GM18520 (cell line): ENCODE measurements around the gene TSC22D2.
"Not testable (repeated sequence)": the region's sequence is repeated elsewhere in the genome, so short reads cannot be mapped to it uniquely, and the experiment has no call there.

ENCODE experiments used
- ATAC-seq: cut with Tn5 transposase; IDR thresholded peaks from one replicate; pipeline ENCODE4 v1.9.1; 2021; ENCODE audit not compliant: unreplicated experiment

The TSC22D2 gene

GRCh38 chr3:150446470-150446977 lies 38.4 kb downstream of the TSC22D2 start:
- no peak for ATAC-seq

DNA sequence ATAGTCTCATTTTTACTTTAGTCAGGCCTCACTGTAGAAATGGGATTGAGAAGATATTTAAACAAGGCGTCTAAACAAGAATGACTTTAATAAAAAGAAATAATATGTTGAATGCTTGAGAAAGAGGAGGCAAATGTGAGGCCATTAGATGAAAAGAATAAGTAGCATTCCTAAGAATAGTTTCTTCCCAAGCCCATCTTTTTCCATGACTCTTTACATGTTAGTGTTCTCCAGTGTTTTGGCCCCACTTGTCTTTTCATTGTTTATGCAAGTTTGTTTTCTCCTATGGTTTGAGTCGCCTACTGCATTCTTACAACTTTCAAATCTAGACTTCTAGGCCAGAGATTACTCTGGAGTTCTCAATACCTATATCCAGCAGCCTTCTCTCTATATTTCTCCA lies 39.0 kb downstream of the TSC22D2 start:
- no peak for ATAC-seq

- ATAC-seq: no peak
Measured at GRCh38 chr3:150447631-150448465, 39.8 kb downstream of the TSC22D2 start.

- no peak for ATAC-seq
Measured at GRCh38 chr3:150449169-150449721, 41.1 kb downstream of the TSC22D2 start.

- ATAC-seq: no peak
Measured at GRCh38 chr3:150450916-150451315, 42.8 kb downstream of the TSC22D2 start.

DNA sequence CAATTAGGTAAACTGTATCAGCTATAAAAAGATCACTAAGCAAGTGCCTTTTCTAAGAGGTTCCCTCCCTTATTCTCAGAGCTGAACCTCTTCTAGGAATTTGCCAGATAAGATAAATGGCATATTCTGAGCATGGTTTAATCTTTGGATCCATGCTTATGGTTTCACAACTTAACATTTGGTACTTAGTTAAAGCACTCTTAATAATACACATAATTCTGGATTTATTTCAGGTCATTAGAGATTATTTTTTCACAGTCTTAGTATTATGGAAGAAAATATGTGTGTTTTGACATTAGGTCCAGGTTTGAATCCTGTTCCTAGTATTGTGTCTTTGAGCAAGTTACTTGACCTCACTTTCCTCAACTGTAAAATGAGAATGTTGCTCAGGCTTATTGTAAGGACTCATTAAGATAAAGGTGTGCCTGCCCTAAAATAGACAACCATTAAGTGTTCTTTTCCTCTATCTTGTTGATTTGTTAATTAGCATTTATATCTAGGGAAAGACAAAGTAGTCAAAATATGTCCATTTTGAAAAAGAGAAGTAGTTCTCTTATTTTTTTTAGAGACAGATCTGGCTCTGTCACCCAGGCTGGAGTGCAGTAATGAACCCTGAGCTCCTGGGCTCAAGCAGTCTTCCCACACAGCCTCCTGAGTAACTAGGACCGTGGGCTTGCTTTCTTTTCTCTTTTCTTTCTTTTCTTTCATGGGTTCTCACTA lies 43.4 kb downstream of the TSC22D2 start:
- ATAC-seq: no peak

GRCh38 chr3:150453353-150453752 lies 45.3 kb downstream of the TSC22D2 start:
- ATAC-seq: no peak

DNA sequence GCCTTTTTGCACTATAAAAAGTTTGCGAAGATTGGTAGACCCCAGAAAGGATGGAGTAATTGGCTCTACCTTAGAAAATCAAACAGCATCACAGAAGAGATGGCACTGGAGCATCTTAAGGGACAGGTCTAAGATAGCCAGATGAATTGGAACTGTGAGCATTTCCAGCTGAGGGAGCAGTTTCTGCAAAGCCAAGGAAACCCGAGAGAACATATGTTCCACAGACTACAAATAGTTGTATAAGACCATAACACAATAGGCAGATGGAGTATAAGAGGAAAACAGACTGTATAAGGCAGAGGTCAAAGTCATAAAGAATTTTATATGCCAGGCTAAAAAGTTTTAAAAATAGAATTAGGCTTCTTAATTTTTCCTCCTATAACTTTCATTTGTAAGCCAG lies 46.0 kb downstream of the TSC22D2 start:
- ATAC-seq: no peak

GRCh38 chr3:150454622-150455021 lies 46.5 kb downstream of the TSC22D2 start:
- ATAC-seq: no peak

GRCh38 chr3:150455341-150455740 lies 47.2 kb downstream of the TSC22D2 start:
- no peak for ATAC-seq

GRCh38 chr3:150458001-150458400 lies 49.9 kb downstream of the TSC22D2 start:
- no peak for ATAC-seq

GRCh38 chr3:150460484-150460883 lies 52.4 kb downstream of the TSC22D2 start:
- ATAC-seq: no peak

- ATAC-seq: no peak
Measured at GRCh38 chr3:150461399-150461798, 53.3 kb downstream of the TSC22D2 start.

- ATAC-seq: no peak
Measured at GRCh38 chr3:150462108-150462507, 54.0 kb downstream of the TSC22D2 start.

GRCh38 chr3:150464684-150465083 lies 56.6 kb downstream of the TSC22D2 start:
- ATAC-seq: no peak

GRCh38 chr3:150467381-150467780 lies 59.3 kb downstream of the TSC22D2 start:
- ATAC-seq: no peak

DNA sequence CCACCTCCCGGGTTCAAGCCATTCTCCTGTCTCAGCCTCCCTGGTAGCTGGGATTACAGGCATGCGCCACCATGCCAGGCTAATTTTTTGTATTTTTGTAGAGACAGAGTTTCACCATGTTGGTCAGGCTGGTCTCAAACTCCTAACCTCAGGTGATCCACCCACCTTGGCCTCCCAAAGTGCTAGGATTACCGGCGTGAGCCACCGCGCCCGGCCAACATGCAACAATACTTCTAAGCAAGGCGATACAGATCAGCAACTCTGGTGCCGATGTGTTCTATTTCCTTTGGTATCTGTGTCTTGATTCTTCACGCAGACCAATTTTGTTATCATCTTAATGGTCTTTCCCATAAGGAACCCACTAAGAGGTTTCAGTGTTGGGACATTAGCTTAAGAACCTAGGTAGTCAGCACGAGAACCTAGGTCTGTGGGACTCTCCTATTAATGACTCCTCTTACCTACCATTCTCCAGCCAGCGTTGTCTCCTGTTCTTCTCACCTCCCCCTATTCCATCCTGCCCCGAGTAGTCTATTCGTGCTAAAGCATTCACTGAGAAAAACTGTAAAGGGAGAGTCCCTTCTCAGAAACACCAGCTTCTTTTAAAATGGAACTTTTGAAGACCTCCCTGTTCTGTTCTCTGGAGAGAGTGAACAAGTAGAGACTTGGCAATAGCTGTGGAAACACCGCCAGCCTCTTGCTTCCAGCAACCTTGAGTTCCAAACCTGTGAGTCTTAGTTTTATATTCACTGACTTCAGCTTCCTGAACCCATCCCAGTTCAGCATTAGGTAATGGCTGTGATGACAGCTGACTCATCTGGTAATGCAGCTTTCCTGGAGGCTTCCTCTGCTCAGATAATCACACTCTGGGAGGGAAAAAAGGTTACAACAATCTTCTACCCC lies 61.2 kb downstream of the TSC22D2 start:
- ATAC-seq: no peak

GRCh38 chr3:150469931-150470740 lies 62.0 kb downstream of the TSC22D2 start:
- ATAC-seq: no peak

DNA sequence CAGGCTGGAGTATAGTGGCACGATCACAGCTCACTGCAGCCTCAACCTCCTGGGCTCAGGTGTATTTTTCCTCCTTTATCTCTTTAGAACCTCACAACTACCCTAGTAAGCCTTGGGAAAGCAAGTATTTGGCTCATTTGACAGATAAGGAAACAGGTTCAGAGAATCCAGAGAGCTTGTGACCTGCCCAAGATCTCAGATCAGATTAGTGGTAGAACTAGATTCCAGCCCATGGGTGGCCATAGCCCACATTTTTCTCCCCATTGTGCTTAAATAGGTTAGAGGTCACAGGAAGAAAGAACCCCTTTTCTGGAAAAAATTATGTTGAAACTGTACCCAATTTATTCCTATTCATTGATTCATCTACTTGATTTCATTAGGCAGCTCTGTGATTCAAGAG lies 64.3 kb downstream of the TSC22D2 start:
- ATAC-seq: no peak

GRCh38 chr3:150473161-150473560 lies 65.1 kb downstream of the TSC22D2 start:
- ATAC-seq: not testable (repeated sequence)
